Measurements from ENCODE around the gene EML6.

EML6 gene

DNA sequence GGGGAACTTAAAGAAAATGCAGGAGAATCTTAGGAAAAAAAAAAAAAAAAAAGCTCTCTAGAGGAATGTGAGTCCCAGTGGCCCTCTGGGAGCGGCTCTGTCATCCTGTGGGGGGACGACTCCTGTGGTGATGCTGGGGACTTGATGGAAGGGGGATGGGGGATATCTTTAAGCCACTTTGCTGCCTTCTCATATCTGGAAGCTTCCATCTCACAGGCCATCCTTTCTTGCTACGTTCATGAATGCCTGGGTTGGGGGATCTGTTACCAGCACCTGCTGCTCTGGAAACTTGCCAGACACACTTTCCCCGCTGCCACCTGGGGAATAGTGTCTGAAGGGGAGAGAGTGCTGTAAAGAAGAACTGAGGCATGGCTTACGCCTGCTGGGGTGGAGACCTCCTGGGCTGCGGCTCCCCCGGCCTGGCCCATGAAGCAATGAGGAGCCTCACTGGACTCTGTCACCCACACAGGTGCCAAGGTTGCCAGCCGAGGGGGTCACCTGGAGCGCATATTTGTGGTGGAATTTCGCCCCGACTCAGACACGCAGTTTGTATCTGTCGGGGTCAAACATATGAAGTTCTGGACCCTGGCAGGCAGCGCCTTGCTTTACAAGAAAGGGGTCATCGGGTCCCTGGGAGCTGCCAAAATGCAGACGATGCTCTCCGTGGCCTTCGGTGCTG, 234.0 kb downstream of the EML6 start:
- in situ Hi-C loops (cut with MboI; ENCODE audit: low sequenced_read_pairs) = no loop called here

DNA sequence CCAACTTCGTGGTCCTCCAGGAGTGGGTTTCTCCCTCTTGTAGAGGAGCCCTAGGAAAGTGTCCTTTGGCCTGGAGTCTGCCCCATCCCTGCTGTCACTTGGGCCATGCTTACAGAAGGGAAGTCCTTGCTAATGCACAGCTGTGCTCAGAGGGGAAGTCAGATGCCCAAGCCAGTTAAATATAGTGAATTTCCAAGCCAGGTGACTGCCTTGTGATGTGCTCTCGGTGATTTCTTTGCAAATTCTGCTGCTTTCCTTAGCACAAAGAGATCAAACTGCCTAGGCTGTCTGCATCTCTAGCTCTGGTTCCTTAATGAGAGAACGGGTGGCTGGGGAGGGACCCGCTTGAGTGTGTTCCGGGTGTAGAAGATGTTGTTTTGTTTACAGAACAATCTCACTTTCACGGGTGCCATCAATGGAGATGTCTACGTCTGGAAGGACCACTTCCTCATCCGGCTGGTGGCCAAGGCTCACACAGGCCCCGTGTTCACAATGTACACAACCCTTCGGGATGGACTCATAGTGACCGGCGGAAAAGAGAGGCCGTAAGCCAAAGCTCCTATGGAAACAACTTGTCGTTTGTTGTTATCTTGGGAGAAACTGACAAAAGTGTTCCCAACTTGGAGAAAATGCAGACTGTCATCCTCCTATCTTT, 235.4 kb downstream of the EML6 start:
- in situ Hi-C loops (cut with MboI; ENCODE audit: low sequenced_read_pairs) = no loop called here

DNA sequence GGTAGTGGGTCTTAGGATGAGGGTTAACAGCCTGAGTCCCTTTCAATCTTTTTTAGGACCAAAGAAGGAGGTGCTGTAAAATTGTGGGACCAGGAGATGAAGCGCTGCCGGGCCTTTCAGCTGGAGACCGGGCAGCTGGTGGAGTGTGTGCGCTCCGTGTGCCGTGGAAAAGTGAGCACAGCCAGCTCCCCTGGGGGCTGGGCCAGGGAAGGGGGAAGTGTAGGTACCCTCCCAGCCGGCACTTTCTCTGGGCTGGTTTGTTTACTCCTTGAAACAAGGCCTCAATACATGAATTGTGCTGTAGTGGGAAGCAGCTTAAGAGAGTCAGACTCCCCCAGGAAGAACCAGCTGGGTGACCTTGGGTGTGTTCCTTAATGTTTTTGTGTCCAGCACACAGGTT, 236.7 kb downstream of the EML6 start:
- in situ Hi-C loops (cut with MboI; ENCODE audit: low sequenced_read_pairs) = no loop called here

DNA sequence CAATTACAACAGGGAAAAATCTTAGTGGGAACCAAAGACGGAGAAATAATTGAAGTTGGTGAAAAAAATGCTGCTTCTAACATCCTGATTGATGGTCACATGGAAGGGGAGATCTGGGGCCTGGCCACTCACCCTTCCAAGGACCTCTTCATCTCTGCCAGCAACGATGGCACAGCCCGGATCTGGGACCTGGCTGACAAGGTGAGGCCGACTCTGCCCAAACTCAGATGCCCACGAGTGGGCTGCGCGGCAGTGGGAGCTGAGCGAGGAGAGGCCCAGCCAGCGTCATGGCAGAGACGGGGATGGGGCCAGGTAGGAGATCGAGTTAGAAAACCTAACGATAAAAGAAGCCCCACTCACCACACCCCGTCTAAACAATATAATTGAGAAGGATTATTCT, 239.0 kb downstream of the EML6 start:
- in situ Hi-C loops (cut with MboI; ENCODE audit: low sequenced_read_pairs) = no loop called here

DNA sequence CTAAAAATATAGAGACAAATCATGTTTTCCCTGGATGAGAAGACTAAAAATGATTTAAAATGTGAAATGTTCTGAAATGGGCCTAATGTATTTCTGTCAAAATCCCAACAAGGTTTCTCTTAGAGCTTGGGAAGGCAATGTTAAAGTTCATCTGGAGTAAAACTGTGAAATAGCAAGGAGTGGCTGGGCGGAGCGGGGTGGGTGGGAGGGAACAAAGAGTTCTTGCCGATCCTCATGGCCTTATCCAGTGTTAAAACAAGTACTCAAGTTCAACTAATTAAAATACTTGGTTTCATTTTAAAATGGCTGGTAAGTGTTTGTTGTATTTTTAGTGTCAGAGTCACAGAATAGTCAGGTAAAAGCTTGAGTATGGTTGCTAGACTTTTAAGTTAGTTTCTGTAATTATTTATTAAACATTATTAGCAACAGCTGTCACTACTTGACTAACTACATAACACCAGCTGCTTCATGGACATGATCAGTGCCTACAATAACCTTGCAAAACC, 239.5 kb downstream of the EML6 start:
- in situ Hi-C loops (cut with MboI; ENCODE audit: low sequenced_read_pairs) = no loop called here

DNA sequence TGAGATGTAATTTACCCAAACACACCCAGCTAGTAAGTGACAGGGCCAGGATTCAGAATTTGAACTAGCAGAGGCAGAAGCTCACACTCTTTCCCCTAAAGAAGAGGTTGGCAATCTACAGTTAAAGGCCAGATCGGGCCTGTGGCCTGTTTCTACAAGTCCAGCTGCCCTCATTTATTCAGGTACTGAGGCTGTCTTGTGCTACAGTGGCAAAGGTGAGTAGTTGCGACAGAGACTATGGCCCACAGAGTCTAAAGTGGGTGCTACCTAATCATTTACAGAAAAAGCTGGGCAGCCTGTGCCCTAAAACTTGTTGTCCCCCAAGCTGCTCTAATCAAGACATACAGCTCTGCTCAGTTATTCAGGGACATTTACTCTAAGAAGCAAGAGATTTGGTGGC, 240.0 kb downstream of the EML6 start:
- in situ Hi-C loops (cut with MboI; ENCODE audit: low sequenced_read_pairs) = no loop called here

DNA sequence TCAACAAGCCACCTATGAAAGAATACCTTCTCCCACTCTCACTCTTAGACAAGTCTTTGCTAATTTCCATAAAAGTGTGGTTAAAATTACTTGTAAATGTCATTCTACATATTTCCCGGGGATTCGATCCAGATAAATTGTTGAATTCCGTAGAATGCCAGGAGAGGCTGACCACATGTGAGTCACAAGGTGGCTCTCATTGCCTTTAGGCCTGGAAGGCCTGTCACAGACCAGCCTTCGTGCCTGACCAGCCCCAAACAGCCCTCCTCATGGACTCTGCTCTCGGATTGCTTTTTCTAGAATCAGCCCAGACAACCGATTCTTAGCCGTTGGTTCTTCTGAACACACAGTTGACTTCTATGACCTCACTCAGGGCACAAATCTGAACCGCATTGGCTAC, 240.8 kb downstream of the EML6 start:
- in situ Hi-C loops (cut with MboI; ENCODE audit: low sequenced_read_pairs) = no loop called here

DNA sequence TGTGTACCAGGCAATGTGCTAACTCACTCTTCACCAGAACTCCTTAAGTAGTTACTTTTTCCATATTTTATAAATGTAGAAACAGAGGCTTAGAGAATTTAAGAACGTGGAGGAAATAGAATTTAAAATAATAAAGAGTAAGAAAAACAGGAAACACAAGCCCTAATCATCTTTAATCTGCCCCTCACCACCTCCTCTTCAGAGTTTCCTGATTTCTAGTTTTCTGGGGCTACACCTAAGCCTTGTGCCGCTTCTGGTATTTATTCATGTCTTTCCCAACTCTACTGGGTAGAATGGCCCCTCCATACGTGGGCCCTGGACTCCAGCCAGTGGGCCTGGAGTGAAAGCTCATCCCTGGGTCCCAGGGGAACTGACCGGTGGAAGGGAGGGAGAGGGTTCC, 241.4 kb downstream of the EML6 start:
- in situ Hi-C loops (cut with MboI; ENCODE audit: low sequenced_read_pairs) = no loop called here

DNA sequence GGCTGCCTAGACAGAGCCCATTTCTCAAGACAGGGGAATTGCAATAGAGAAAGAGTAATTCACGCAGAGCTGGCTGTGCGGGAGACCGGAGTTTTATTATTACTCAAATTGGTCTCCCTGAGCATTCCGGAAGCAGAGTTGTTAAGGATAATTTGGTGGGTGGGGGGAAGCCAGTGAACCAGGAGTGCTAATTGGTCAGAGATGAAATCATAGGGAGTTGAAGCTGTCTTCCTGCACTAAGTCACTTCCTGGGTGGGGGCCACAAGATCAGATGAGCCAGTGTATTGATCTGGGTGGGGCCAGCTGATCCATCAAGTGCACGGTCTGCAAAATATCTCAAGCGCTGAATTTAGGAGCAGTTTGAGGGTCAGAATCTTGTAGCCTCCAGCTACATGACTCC, 242.0 kb downstream of the EML6 start:
- in situ Hi-C loops (cut with MboI; ENCODE audit: low sequenced_read_pairs) = no loop called here

DNA sequence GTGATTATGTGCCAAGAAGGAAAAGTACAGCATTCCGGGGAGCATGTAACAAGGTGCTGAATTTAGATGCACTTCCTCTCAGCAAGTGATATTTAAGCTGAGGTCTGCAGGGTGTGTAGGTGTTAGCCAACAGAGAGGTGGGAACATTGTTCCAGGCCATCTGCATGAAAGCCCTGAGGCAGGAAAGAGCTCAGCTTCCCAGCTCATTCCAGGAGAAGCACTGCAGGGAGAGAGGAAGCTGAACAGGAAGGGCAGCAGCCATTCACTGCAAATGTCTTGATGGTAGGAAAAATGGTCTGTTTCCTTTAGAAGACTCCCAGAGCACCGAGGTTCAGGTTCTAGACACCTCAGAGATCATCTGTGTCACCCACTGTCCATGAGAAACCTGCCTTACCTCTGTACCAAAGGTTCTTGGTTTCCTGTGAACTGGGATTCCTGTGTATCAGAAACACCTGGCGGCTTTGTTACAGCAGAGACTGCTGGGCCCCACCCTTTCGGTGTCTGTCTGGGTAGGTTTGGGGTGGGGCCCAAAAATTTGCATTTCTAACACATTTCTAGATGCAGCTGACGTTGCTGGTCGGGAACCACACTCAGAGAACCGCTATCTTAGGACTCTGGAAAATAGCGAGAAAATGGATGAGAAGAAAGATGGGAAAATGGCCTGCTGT, 242.8 kb downstream of the EML6 start:
- in situ Hi-C loops (cut with MboI; ENCODE audit: low sequenced_read_pairs) = no loop called here

DNA sequence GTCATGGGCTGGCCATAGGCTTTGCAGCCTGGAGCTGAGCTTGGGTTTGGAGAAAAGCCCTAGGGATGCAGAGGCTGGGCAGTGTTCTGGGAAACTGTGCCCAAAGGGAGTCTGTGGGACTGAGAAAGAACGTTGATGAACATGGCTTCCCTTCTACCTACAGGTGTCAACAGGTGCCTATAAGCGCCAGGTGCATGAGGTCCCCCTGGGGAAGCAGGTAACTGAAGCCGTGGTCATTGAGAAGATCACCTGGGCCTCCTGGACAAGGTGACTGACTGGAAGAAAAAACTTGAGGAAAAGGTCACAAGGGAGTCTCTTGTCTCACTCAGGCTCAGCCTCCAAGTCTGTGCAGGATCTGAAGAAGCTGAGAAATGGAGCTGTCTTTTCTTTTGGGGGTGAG, 243.4 kb downstream of the EML6 start:
- in situ Hi-C loops (cut with MboI; ENCODE audit: low sequenced_read_pairs) = no loop called here

DNA sequence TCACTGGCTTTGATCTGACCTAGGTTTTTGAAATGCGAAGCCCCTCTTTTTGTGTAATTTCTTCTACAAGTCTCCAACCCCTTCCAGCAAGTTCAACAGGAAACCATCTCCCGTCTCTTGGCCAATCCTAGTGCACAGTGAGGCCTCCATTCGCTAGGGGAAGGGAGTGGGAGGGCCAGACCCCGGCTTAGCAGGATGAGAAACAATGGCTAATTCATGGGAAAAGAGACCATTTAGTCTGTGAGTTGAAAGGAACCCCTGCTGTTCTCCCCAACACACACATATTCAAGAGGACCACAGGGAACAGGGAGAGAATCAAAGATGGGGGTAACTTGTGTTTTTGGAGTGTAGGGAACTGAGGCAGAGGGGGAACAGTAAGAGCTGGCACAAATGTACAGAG, 243.8 kb downstream of the EML6 start:
- in situ Hi-C loops (cut with MboI; ENCODE audit: low sequenced_read_pairs) = no loop called here

DNA sequence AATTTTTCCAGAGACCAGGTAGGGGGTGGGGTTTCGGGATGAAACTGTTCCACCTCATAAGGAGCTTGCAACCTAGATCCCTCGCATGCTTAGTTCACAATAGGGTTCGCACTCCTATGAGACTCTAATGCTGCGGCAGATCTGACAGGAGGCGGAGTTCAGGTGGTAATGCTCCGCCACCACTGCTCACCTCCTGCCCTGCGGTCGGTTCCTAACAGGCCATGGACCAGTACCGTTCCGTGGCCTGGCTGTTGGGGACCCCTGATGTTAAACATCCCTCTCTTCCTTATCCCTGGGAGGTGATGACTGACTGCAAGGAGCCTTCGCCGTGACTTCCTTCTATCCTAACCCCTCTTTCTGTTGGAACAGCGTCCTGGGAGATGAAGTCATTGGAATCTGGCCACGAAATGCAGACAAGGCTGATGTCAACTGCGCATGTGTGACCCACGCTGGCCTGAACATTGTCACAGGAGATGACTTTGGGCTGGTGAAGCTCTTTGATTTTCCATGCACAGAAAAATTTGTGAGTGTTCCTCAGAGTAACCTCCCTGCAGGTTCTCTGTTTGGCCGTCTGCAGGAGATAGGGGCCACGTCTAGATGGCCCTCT, 244.4 kb downstream of the EML6 start:
- in situ Hi-C loops (cut with MboI; ENCODE audit: low sequenced_read_pairs) = no loop called here

DNA sequence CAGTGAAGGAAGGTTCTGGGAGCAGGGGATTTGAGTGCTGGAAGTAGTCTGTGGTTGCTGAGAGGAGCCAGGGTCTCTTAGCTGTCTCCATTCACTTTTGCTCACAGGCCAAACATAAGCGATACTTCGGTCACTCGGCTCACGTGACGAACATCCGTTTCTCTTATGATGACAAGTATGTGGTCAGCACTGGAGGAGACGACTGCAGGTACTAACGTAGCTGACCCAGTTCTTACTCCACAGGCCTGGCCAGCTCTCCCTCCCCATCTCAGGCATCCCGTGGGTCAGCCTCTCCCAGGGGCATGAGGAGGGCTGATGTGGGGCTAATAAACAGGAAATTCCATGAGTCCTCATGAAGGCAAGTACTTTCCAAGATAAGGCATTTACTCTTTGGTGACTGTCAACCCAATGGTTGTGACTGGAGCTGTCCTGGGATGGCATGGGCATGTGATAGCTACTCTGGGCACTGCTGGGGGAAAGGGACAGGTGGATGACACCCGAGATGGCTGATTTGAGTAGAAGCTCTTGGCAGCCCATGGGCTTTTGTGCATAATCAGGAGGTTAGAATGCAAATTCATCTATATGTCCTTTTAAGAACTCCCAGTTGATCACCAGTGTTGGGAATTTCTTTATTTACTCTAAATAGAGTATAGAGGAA, 245.2 kb downstream of the EML6 start:
- in situ Hi-C loops (cut with MboI; ENCODE audit: low sequenced_read_pairs) = no loop called here

DNA sequence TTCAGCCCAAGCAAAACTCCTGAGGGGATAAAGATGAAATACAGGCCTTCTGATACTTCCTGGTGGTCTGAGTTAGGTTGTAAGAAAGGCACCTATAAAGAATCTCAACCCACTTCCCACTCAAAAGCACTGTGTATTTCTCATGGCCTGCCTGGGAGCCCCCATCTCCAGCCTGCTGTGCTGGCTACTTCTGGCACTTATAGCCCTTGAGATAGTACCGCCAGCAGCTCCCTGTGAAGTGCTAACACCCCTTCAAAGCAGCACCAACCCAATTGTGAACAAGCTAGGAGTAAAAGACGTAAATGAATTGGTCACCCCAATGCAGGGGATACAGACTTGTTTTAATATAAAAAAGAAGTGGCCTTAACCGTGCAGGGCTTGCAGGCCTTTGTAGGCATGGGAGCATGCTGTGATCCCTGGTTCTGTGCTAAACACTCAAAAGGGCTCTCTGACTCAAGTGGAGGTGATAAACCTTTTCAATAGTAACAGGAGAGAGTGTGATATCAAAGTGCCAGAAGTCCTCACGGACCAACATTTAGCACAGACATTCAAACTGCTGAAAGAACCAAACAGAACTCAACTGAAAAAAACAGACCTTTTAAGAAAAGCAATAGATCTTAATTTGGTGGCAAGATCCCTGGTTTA, 246.0 kb downstream of the EML6 start:
- in situ Hi-C loops (cut with MboI; ENCODE audit: low sequenced_read_pairs) = no loop called here

DNA sequence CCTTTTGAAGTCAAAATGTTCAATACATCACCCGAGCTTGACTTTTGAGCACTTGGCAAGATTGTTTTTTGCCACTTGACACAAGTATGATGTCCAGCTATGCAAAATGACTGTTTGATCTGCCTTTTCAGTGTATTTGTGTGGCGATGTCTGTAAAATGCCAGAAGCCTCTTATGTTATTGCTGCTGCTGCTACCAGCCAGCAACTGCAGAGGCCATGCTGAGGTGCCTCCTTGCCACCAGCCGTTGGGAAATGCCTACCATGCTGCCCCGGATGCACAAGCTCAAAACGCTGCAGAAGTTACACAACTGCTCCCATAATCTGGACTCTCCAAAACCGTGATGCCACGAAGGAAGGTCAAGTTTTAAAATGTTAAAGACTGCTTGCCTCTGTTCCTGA, 246.5 kb downstream of the EML6 start:
- in situ Hi-C loops (cut with MboI; ENCODE audit: low sequenced_read_pairs) = no loop called here

DNA sequence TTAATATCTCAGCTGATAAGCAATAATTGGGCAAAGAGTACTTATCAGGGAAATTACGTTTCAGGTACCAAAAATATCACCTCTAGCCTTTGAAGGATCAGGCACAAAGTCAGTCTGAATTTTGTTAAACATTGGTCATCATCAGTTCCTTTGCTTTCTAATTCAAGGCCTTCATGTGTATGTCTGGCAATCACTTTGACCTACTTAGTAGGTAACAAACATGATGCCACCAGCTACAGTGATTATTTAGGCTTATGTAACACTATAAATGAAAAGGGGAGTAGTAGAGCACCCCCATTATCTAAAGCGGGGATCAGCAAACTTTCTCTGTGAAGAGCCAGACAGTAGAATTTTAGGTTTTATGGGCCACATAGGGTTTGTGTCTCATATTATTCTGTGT, 251.7 kb downstream of the EML6 start:
- in situ Hi-C loops (cut with MboI; ENCODE audit: low sequenced_read_pairs) = no loop called here

DNA sequence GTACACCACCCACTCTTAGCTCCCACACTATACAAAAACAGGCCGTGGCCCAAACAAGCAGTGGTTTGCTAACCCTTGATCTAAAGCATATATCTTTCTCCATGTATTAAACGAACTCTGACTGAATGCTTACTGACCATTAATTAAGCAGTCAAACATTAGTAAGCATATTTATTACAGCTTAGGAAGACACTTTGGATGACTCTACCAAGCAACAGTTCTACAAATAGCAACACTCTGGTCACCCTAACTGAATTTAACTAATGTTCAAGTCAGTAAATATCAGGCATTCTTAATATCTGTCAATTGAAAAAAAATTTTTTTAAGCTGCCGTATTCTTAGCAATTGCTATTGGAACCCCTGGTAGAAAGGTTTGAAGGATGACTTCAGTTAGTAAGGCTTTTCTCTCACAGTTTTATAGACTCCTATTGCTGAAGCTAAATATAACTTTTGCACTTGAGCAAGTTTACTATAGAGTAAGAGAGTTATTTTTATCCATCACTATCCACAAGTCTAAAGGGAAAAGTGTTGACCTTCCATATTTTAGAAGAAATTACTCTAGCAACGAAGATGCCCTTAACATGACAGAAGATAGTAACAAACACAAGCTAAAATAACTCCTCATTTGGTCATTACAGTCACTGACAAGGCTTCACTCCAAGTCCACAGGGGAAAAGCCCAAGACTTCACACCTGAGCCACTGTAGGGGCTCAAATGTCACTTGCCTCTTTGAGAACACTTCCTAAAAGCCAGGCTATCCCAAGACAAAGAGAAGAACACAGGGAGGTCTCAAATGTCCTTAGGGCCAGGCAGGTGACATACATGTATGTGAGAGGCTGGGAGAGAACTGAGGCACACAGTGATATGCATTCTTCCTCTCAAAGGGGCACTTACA, 252.4 kb downstream of the EML6 start:
- in situ Hi-C loops (cut with MboI; ENCODE audit: low sequenced_read_pairs) = no loop called here

DNA sequence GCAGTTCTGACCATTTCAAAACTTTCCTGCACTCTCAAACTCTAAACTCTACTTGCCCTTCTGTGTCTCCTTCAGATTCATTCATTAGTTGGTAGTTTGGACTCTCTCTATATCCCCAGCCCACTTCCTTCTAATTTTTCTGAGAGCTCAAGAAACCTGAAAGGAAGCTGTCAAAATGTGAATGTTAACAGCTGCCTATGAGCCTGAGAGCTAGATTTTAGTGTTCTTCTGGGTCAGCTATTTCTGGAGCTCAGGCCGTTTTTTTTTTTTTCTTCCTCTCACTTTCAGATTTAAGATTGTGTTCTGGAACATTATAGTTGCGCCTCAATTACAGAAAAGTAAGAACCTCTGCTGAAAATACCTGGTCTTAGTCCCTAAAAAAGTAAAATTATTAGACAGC, 253.7 kb downstream of the EML6 start:
- in situ Hi-C loops (cut with MboI; ENCODE audit: low sequenced_read_pairs) = no loop called here
